Raji (cell line): ENCODE data around the gene TMEM131.

Experiments used
- POLR2A ChIP-seq: IDR thresholded peaks from 2 replicates; pipeline ENCODE4 v1.6.1; 2011; ENCODE audit warnings: low read depth, low read length, control low read depth; ENCODE audit not compliant: insufficient read depth

The TMEM131 gene

GRCh38 chr2:97716695-97717612 lies 278.8 kb downstream of the TMEM131 start:
- no peak for TF ChIP-seq POLR2A

- TF ChIP-seq POLR2A, result no peak
Measured at GRCh38 chr2:97715951-97716694, 279.6 kb downstream of the TMEM131 start.

- no peak for TF ChIP-seq POLR2A
Measured at GRCh38 chr2:97714950-97715652, 280.6 kb downstream of the TMEM131 start.

GRCh38 chr2:97714084-97714949 lies 281.4 kb downstream of the TMEM131 start:
- no peak for TF ChIP-seq POLR2A

GRCh38 chr2:97713296-97714083 lies 282.3 kb downstream of the TMEM131 start, which contains the start of gene ZAP70:
ZAP70 (plus strand) TSS chr2:97713576; CDS start chr2:97724037, 10,461 bp downstream.
- no peak for TF ChIP-seq POLR2A

- no peak for TF ChIP-seq POLR2A
Measured at GRCh38 chr2:97712693-97713295, 283.0 kb downstream of the TMEM131 start.

GRCh38 chr2:97711394-97711711 lies 284.4 kb downstream of the TMEM131 start:
- TF ChIP-seq POLR2A, result no peak

- TF ChIP-seq POLR2A, result no peak
Measured at GRCh38 chr2:97708608-97709007, 287.1 kb downstream of the TMEM131 start.

GRCh38 chr2:97708048-97708380 lies 287.7 kb downstream of the TMEM131 start:
- no peak for TF ChIP-seq POLR2A

- TF ChIP-seq POLR2A, result no peak
Measured at GRCh38 chr2:97707362-97708047, 288.2 kb downstream of the TMEM131 start.

GRCh38 chr2:97706708-97707345 lies 288.9 kb downstream of the TMEM131 start:
- no peak for TF ChIP-seq POLR2A
